ENCODE measurements around the gene DNAJB4. TPM values are rescaled to one million over a fixed set of nuclear protein-coding genes. Genes with fewer than 3 reads are reported as not detected.
"Not testable (repeated sequence)": the region's sequence is repeated elsewhere in the genome, so short reads cannot be mapped to it uniquely, and the experiment has no call there.

The DNAJB4 gene
- 10 to 100 TPM; 31.1 to 49.6 (median 40.9) TPM for polyA plus RNA-seq (ENCODE audit: insufficient read depth in 1 of 5, insufficient read length in 5 of 5, low replicate concordance in 1 of 5)
- long read RNA-seq, donor 1, transcript DNAJB4-201 (3 exons, 2,988 nt): major isoform, 6 of 18 reads
- long read RNA-seq, donor 1, partial matches to known transcripts: 11 of 18 reads
- long read RNA-seq, donor 1, other reads (novel, unspliced or antisense): 0 of 18 reads
- long read RNA-seq, donor 2, partial matches to known transcripts: 0 of 3 reads
- long read RNA-seq, donor 2, other reads (novel, unspliced or antisense): 0 of 3 reads
- long read RNA-seq, donor 3, partial matches to known transcripts: 6 of 12 reads
- long read RNA-seq, donor 3, other reads (novel, unspliced or antisense): 0 of 12 reads
- long read RNA-seq, donor 4, partial matches to known transcripts: 0 of 5 reads
- long read RNA-seq, donor 4, other reads (novel, unspliced or antisense): 0 of 5 reads
- long read RNA-seq, donor 5, partial matches to known transcripts: 34 of 38 reads
- long read RNA-seq, donor 5, other reads (novel, unspliced or antisense): 0 of 38 reads
- long read RNA-seq, donor 6, transcript DNAJB4-201 (3 exons, 2,988 nt): major isoform, 12 of 66 reads
- long read RNA-seq, donor 6, partial matches to known transcripts: 52 of 66 reads
- long read RNA-seq, donor 6, other reads (novel, unspliced or antisense): 0 of 66 reads
- long read RNA-seq, donor 7, partial matches to known transcripts: 6 of 11 reads
- long read RNA-seq, donor 7, other reads (novel, unspliced or antisense): 0 of 11 reads
- long read RNA-seq, donor 8, partial matches to known transcripts: 10 of 14 reads
- long read RNA-seq, donor 8, other reads (novel, unspliced or antisense): 0 of 14 reads

GRCh38 chr1:78004719-78005447, at the start of gene DNAJB4:
Gene DNAJB4 (plus strand): TSS chr1:78004939. CDS start chr1:78005111, 172 bp downstream.
- peak; percentile 91 to 95 for DNase-seq

DNA sequence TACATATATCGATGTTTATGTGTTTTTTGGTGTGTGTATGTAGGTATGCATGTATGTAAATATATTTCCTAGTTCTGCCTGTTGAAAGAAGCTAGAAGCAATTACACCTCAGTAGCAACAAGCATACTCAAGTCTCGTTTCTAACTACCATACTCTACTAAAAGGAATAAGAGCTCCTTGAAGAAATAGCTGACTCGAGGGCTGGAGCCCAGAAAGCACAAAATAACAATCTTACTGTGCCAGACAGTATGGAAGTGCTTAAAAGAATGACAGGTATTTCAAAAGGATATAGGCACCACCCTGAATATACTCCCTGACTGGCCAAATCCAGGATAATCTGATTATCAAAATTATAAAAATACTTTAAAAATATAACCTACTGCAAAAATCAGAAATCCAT, 49.0 kb upstream of the DNAJB4 start:
- no peak for DNase-seq

DNA sequence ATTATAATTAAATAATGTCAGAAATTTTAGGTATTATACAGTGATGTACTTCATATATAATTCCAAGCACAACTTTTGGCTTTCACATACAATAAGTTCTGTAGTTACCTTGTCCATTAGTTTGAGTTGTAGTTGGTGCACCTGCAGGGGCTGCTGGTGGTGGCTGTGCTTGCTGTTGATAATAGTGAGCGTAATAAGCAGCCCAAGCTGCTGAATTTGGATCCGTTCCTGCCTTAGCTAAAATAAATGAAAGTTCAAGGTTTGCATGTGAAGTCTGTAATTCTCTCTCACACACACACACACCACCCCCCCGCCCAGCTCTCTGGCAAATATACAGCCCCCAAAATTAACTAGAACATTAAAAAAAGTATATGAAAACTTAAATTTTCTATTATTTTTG, 48.3 kb upstream of the DNAJB4 start:
- DNase-seq: no peak

GRCh38 chr1:77958391-77958790, 46.3 kb upstream of the DNAJB4 start:
- no peak for DNase-seq

- DNase-seq: no peak
Observed at GRCh38 chr1:77958850-77959249, 45.9 kb upstream of the DNAJB4 start.

DNA sequence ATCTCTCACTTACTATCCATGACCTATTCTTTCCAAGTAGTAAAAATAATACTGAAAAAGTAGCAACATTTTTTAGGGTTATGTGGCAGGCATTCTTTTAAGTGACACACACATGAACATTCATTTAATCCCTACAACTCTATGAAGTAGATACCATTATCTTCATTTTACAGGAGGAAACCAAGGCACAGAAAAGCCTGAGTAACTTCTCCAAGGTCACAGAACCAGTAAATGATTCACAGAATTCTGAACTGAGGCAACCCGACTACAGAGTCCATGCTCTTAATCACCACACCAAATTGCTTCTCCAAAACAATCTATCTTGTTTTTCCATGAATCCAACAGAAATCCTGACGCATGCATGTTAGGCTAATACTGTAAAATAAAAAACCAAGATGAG, 43.3 kb upstream of the DNAJB4 start:
- no peak for DNase-seq

GRCh38 chr1:77966291-77966690, 38.4 kb upstream of the DNAJB4 start:
- no peak for DNase-seq

DNA sequence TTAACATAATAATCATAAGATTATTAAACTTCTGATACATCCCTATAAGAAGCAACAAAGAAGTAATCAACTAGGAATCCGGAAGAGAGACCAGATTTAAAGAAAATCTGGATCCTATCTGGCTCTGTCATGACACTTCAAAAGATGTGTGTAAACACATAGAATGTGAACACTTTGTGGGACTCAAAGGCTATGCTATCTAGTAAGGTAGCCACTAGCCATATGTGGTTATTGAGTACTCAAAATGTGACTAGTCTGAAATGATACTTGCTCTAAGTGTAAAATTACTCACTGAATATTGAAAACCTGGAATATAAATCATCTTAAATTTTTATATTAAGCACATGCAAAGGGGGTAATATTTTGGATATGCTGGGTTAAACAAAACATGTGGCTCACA, 34.5 kb upstream of the DNAJB4 start:
- no peak for DNase-seq

GRCh38 chr1:77972080-77972479, 32.7 kb upstream of the DNAJB4 start:
- no peak for DNase-seq

- no peak for DNase-seq
Observed at GRCh38 chr1:77975386-77975785, 29.4 kb upstream of the DNAJB4 start.

DNA sequence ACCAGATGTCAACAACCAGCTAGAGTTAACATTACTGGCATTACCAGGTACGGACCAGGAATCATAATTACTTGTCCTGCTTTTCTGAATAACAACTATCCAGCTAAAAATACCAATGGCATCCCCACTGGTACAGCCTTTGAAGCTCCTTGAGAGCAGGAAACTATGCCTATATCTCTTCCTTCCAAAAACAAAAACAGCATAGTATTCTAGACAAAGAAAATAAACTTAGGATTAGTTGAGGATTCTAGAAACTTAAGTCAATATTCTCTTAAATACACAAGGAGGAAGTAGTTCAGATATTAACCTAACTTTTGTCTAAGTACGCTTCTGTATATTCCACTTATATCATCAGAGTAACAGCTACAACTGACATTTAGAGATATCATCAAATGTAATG, 28.8 kb upstream of the DNAJB4 start:
- no peak for DNase-seq

- DNase-seq: no peak
Observed at GRCh38 chr1:77976433-77977076, 28.2 kb upstream of the DNAJB4 start.

GRCh38 chr1:77977989-77978292, 26.8 kb upstream of the DNAJB4 start:
- no peak for DNase-seq

DNA sequence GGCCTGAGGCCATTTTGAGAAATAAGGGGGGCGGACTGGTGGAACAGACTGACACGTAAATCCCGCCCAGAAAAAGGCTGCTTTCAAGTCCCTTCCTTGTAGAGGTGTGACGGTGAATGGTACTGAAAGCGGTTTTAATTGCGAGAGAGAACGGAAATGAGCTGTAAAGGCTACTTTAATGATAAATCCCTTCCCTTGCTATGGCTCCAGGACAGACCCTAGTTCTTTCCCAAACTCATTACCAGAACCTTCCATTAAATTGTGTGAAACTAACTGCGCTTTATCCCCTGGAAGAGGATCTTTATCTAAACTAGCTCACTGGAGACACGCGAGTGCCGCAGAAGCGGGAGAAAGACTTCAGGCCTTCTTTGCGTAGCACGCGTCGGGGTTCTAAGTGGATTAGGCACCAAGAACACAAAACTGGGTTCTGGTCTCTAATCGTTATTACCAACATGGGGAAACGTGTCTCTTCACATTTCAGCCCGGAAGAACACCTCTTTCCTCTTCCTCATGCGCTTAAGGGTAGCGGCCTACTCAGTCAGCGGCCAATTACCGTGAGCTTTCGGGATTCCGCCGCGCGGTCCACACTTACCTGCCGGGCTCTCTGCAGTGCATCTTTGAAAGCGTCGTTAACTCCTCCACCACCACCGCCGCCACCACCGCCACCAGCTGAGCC, 26.3 kb upstream of the DNAJB4 start:
- DNase-seq: peak; percentile 78 to 88

GRCh38 chr1:77978969-77979876, 25.5 kb upstream of the DNAJB4 start, which contains the start of gene FUBP1:
Gene FUBP1 (minus strand): TSS chr1:77979072. CDS start chr1:77979004, 68 bp downstream.
- peak; percentile 97 to 99 for DNase-seq

- not testable (repeated sequence) for DNase-seq
Observed at GRCh38 chr1:77983352-77983996, 21.3 kb upstream of the DNAJB4 start.

DNA sequence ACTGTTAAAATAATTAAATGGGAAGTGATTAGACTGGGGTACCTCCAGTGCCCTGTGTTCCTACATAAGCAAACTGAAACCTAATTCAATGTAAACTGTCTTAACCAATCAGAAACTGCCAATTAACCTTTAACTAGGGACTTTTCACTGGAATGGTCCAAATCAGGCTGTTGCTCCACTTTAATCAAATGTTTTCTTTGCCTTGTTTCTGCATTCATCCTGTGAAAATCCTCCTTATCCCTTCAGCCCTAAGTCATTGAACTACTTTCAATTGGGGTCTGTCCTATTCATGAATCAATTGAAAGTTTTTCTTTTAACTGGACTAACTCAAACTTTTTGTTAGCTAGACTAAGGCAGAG, 20.8 kb upstream of the DNAJB4 start:
- no peak for DNase-seq

DNA sequence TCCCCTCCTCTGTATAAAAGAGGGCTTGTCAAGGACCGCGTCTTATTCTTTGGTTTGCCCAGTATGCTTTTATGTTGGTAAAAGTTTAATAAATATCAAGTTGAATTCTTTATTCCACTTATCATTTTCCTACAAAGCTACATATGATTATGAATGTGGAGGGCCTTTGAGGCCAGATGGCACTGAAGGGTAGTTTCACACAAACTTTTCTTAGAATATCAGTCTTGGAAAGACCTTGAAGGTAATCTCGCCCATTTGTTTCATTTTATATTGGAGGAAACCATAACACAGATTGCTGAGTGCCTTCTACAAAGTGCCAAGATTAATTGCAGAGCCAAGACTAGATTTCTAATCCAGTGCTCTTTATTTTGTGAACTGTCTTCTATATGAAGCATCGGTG, 20.1 kb upstream of the DNAJB4 start:
- DNase-seq: no peak

GRCh38 chr1:77986810-77987209, 17.9 kb upstream of the DNAJB4 start:
- no peak for DNase-seq

DNA sequence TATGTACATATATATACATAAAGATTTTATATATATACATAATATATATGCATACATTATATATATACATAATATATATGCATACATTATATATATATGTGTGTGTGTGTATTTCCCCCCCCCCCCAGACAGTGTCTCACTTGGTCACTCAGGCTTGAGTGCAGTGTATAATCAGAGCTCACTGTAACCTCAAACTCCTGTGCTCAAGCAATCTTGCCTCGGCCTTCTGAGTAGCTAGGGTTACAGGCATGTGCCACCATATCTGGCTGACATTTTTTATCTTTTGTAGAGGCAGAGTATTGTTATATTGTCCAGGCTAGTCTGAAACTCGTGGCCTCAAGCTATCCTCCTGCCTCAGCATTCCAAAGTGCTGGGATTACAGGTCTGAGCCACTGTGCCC, 16.8 kb upstream of the DNAJB4 start:
- DNase-seq: no peak
